GM12878 (cell line): Measurements from ENCODE around the gene ELOVL5. TPM values are rescaled to one million over a fixed set of nuclear protein-coding genes. Genes with fewer than 3 reads are reported as not detected.

ENCODE experiments used
- ATAC-seq: fragments of 200-7000 bp; cut with Tn5 transposase; 3 replicates; pipeline ENCODE4 v1.9.1; 2020; ENCODE audit warnings: mild to moderate bottlenecking, moderate library complexity
- BruUV-seq: library from RNA; stranded (reverse); fragments of 400-500 nt; replicated peaks from 2 replicates; lab custom pipeline; 2021; lab: Mats Ljungman, UMichigan
- CTCF ChIA-PET: fragments of 300-600 bp; sonication (Branson Sonifier 250); formaldehyde crosslinking; extraction: SDS; loops from one replicate; lab custom pipeline; 2021; ENCODE audit warnings: inconsistent platforms; lab: Yijun Ruan, JAX
- POLR2A ChIA-PET: fragments of 350-600 bp; formaldehyde crosslinking; extraction: SDS; loops from one replicate; lab custom pipeline; 2021; ENCODE audit warnings: inconsistent platforms; lab: Charles Lee
- RAD21 ChIA-PET: fragments of 300-600 bp; sonication (Branson Sonifier 250); formaldehyde crosslinking; loops from one replicate; lab custom pipeline; 2023; ENCODE audit warnings: antibody characterized with exemption; ENCODE audit not compliant: unreplicated experiment; lab: Charles Lee
- SMC1A ChIA-PET: fragments of 300-600 bp; sonication (Branson Sonifier 250); formaldehyde crosslinking; loops from one replicate; lab custom pipeline; 2023; ENCODE audit not compliant: unreplicated experiment, uncharacterized antibody; lab: Charles Lee
- DNase-seq: peaks from one replicate; pipeline ENCODE4 v3.0.0-alpha.2; 2011; ENCODE audit warnings: low read depth, low spot score
- FAIRE-seq: peaks from 3 replicates; lab custom pipeline; 2011; peaks lifted over from hg19 to GRCh38; lab: Jason Lieb, UNC
- H2AFZ ChIP-seq: 2 replicates; pipeline ENCODE4 v1.6.0; 2011; ENCODE audit warnings: low read depth, low read length, control low read depth; ENCODE audit not compliant: control insufficient read depth
- H3K27ac ChIP-seq: 2 replicates; pipeline ENCODE4 v1.5.1; 2011; ENCODE audit warnings: control low read depth; ENCODE audit not compliant: control insufficient read depth, insufficient read depth
- H3K27me3 ChIP-seq, 2 experiments: replicated peaks in 1 of 2; 2 replicates each; pipeline versions ENCODE4 v1.6.0 to v1.6.1; 2011; ENCODE audit warnings: low read length in 1 of 2; ENCODE audit not compliant: control insufficient read depth in 2 of 2, insufficient read depth in 2 of 2
- H3K36me3 ChIP-seq, 2 experiments: 2 replicates each; pipeline ENCODE4 v1.5.1; 2011; ENCODE audit warnings: low read length in 1 of 2; ENCODE audit not compliant: control insufficient read depth in 2 of 2, insufficient read depth in 2 of 2
- H3K4me1 ChIP-seq: 2 replicates; pipeline ENCODE4 v1.6.1; 2011; ENCODE audit warnings: mild to moderate bottlenecking, low read length, moderate library complexity, mixed read lengths; ENCODE audit not compliant: control insufficient read depth, insufficient read depth
- H3K4me2 ChIP-seq: 2 replicates; pipeline ENCODE4 v1.6.0; 2011; ENCODE audit warnings: control low read depth; ENCODE audit not compliant: control insufficient read depth, insufficient read depth
- H3K4me3 ChIP-seq: fragments of 200-600 bp; sonication (generic); 2 replicates; pipeline ENCODE4 v1.5.1; 2016
- H3K79me2 ChIP-seq: 2 replicates; pipeline ENCODE4 v1.6.0; 2011; ENCODE audit warnings: low read length; ENCODE audit not compliant: control insufficient read depth, insufficient read depth
- H3K9ac ChIP-seq: 2 replicates; pipeline ENCODE4 v1.8.0; 2011; ENCODE audit warnings: low read length, control low read depth, mixed read lengths; ENCODE audit not compliant: control insufficient read depth, insufficient read depth
- H3K9me3 ChIP-seq: replicated peaks from 3 replicates; pipeline ENCODE4 v1.5.1; 2011; ENCODE audit warnings: mild to moderate bottlenecking, low read length; ENCODE audit not compliant: control insufficient read depth, insufficient read depth
- H4K20me1 ChIP-seq: 2 replicates; pipeline ENCODE4 v1.6.0; 2011; ENCODE audit not compliant: control insufficient read depth, insufficient read depth
- NFXL1 ChIP-seq: fragments of 450-650 bp; IDR thresholded peaks from 2 replicates; pipeline ENCODE4 v1.6.1; 2017; ENCODE audit warnings: antibody characterized with exemption, mild to moderate bottlenecking, borderline replicate concordance
- RFX5 ChIP-seq: IDR thresholded peaks from 2 replicates; pipeline ENCODE4 v1.6.1; 2011; ENCODE audit warnings: low read depth, low read length, improper control_type of control experiment
- SREBF1 ChIP-seq: IDR thresholded peaks from 2 replicates; pipeline ENCODE4 v1.6.1; 2012; ENCODE audit warnings: mild to moderate bottlenecking, low read length
- STAT1 ChIP-seq: fragments of 450-650 bp; conservative IDR thresholded peaks from 2 replicates; pipeline ENCODE4 v1.6.1; 2014; ENCODE audit warnings: antibody characterized with exemption, mild to moderate bottlenecking
- TCF12 ChIP-seq: IDR thresholded peaks from 2 replicates; pipeline ENCODE4 v1.6.1; 2011; ENCODE audit warnings: low read depth, mild to moderate bottlenecking, low read length
- ZNF622 ChIP-seq: fragments of 450-650 bp; IDR thresholded peaks from 2 replicates; pipeline ENCODE4 v1.6.1; 2017; ENCODE audit warnings: mild to moderate bottlenecking, inconsistent platforms
- in situ Hi-C: fragments of 300-500 bp; cut with MboI; formaldehyde crosslinking; loops from 9 replicates; pipeline ENCODE4 v1.14.3; 2018; ENCODE audit warnings: mixed read lengths
- intact Hi-C: fragments of 100-400 bp; cut with micrococcal nuclease; formaldehyde crosslinking; loops from one replicate; pipeline ENCODE4 v1.14.2; 2022; ENCODE audit not compliant: unreplicated experiment
- polyA plus RNA-seq, 11 experiments: library from polyadenylated mRNA; depleted of rRNA in 4 of 11; unstranded in 6 of 11; stranded (reverse) in 5 of 11; fragments of >200 nt; fragmentation: Nextera tagmentation in 4 of 11; fragmentation: Illumina TruSeq in 1 of 11; extraction: Ambion mirVana in 4 of 11; extraction: Trizol in 1 of 11; gene quantifications; 1 replicate in 1 of 11; 2 replicates in 10 of 11; pipeline versions ENCODE4 v1.2.1 to v1.2.3, GENCODE V29; 2011 to 2016; ENCODE audit warnings: inconsistent platforms in 2 of 11, missing spikeins in 2 of 11, low read depth in 1 of 11
- total RNA-seq, 4 experiments: library from RNA; depleted of rRNA in 3 of 4; stranded (reverse); fragments of >200 nt in 3 of 4; fragmentation: Illumina TruSeq in 1 of 4; extraction: Trizol in 1 of 4; gene quantifications; 2 replicates each; pipeline versions ENCODE4 v1.2.1 to v1.2.3, GENCODE V29; 2013 to 2021
- TF ChIP-seq, protein P1 (sequence below): IDR thresholded peaks from 2 replicates; pipeline ENCODE4 v1.6.1; 2011; ENCODE audit warnings: borderline replicate concordance, low read depth, mild to moderate bottlenecking, moderate library complexity, mixed read lengths, low read length; ENCODE audit not compliant: insufficient read depth; ENCODE audit errors: extremely low read length
- TF ChIP-seq, protein P2 (sequence below): fragments of 450-650 bp; IDR thresholded peaks from 2 replicates; pipeline ENCODE4 v1.6.1; 2016; ENCODE audit warnings: mild to moderate bottlenecking, moderate library complexity, borderline replicate concordance
- TF ChIP-seq, protein P3 (sequence below): IDR thresholded peaks from 2 replicates; pipeline ENCODE4 v1.6.1; 2012; ENCODE audit warnings: low read depth, low read length, improper control_type of control experiment

ELOVL5 gene
- total and polyA plus RNA-seq, 10 of the 15 experiments (the other 5 are each of a cell fraction or from before 2014, with no cell fraction given): 156 to 241 (median 196) TPM

DNA sequence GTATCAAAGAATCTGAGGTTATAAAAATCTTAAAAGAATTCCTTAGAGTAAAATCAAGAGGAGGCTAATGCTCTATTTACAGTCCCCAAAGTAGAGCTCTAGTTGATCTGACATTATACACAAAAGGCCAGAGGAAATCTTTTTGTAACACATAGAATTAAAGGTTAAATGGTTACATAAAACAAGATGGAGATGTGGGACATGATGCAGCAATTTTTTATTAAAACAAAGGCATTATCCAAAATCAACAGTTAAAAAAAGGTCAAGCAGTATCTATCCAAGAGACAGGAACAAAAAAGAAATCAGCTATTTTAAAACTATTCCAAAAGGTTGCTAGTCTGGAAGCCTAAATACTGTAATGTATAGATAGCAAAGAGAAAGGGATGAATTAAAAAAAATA is 20.4 kb downstream of the ELOVL5 start:
- Histone ChIP-seq H3K4me2 (no peak overlapping the region), H3K27me3 (no peaks in the 10 kb centered on the region), H3K36me3 (peaks cover 0 to 4% of the 10 kb centered on the region in 2 experiments; a peak in 2 of 4 replicates), H3K9ac (no peak overlapping the region), H3K79me2 (peaks cover 73% of the 10 kb centered on the region)
- DNase-seq: no peak
- no TSS peak for BruUV-seq
- ChIA-PET CTCF (interaction anchor here (1.0 to 3.7 kb wide), 7 partner anchors 10 to 108 kb away, joined by 3 to 10 read pairs (median 3); no protein-coding TSS in a partner anchor), POLR2A (interaction anchor here (0.9 to 2.0 kb wide), 9 partner anchors 9 to 140 kb away, joined by 3 to 8 read pairs (median 4); partner anchors contain the start of gene ELOVL5), RAD21 (interaction anchor here (0.7 to 4.9 kb wide), 6 partner anchors 9 to 108 kb away, joined by 3 to 15 read pairs (median 4); no protein-coding TSS in a partner anchor), SMC1A (interaction anchor here (1.2 to 5.2 kb wide), 11 partner anchors 10 to 108 kb away, joined by 3 to 63 read pairs (median 6); no protein-coding TSS in a partner anchor)
- intact Hi-C loops: no loop called here
- FAIRE-seq: no peak
- TF ChIP-seq, protein P1, sequence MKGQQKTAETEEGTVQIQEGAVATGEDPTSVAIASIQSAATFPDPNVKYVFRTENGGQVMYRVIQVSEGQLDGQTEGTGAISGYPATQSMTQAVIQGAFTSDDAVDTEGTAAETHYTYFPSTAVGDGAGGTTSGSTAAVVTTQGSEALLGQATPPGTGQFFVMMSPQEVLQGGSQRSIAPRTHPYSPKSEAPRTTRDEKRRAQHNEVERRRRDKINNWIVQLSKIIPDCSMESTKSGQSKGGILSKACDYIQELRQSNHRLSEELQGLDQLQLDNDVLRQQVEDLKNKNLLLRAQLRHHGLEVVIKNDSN: no peak
- TF ChIP-seq STAT1 (no peak), TCF12 (no peak), ZNF622 (no peak), SREBF1 (no peak)
- TF ChIP-seq, all 136 proteins: peak for 0
- in situ Hi-C loops: no loop called here
- no peak for ATAC-seq
- Histone ChIP-seq H4K20me1 (no peaks in the 10 kb centered on the region), H3K9me3 (no peaks in the 10 kb centered on the region; the same call in 2 of the 3 replicates), H2AFZ (no peak overlapping the region), H3K4me3 (no peak overlapping the region), H3K4me1 (peaks cover 2% of the 10 kb centered on the region; the same call in 1 of the 2 replicates), H3K27ac (no peak overlapping the region)

DNA sequence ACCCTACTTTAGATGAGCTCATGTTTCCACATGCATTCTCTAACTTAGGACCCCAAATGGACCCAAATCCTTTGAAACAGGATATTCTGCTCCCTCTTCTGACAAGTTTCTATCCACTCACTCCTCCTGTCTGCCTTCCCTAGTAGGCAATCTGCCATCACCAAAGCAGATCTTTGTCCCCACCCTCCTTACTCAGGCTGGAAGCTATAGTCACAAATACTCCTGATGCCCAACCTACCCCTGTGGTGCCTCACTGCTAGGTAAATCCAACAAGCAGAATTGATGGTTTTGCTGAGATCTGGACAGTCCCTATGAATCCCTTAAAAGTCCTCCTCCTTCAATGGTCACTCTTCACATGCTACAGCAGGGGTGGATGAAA is 21.7 kb downstream of the ELOVL5 start:
- intact Hi-C loops: no loop called here
- Histone ChIP-seq H4K20me1 (no peaks in the 10 kb centered on the region), H3K9me3 (no peaks in the 10 kb centered on the region; the same call in 2 of the 3 replicates), H3K79me2 (peaks cover 72% of the 10 kb centered on the region), H3K4me3 (no peak overlapping the region), H3K27me3 (no peaks in the 10 kb centered on the region), H3K36me3 (0 out of 4 replicates have a peak, but pooled peaks cover 0 to 1% of the 10 kb centered on the region in 2 experiments), H3K4me2 (no peak overlapping the region), H3K9ac (no peak overlapping the region), H3K4me1 (peaks cover 2% of the 10 kb centered on the region; the same call in 1 of the 2 replicates), H2AFZ (no peak overlapping the region), H3K27ac (no peak overlapping the region)
- ATAC-seq (no peak; the same call in 2 of the 3 replicates), FAIRE-seq (no peak), DNase-seq (no peak)
- CTCF ChIA-PET: no interaction called here
- RAD21 ChIA-PET: interaction anchor here (0.6 to 4.9 kb wide), 4 partner anchors 10 to 96 kb away, joined by 3 to 15 read pairs (median 4); no protein-coding TSS in a partner anchor
- in situ Hi-C loops: no loop called here
- BruUV-seq: no TSS peak
- SMC1A ChIA-PET: interaction anchor here (1.5 to 5.2 kb wide), 5 partner anchors 8 to 23 kb away, joined by 3 to 23 read pairs (median 6); no protein-coding TSS in a partner anchor
- POLR2A ChIA-PET: interaction anchor here (1.4 to 1.6 kb wide), 3 partner anchors 10 to 17 kb away, joined by 3 to 4 read pairs (median 4); no protein-coding TSS in a partner anchor
- TF ChIP-seq NFXL1 (no peak), RFX5 (no peak)
- TF ChIP-seq, protein P2, sequence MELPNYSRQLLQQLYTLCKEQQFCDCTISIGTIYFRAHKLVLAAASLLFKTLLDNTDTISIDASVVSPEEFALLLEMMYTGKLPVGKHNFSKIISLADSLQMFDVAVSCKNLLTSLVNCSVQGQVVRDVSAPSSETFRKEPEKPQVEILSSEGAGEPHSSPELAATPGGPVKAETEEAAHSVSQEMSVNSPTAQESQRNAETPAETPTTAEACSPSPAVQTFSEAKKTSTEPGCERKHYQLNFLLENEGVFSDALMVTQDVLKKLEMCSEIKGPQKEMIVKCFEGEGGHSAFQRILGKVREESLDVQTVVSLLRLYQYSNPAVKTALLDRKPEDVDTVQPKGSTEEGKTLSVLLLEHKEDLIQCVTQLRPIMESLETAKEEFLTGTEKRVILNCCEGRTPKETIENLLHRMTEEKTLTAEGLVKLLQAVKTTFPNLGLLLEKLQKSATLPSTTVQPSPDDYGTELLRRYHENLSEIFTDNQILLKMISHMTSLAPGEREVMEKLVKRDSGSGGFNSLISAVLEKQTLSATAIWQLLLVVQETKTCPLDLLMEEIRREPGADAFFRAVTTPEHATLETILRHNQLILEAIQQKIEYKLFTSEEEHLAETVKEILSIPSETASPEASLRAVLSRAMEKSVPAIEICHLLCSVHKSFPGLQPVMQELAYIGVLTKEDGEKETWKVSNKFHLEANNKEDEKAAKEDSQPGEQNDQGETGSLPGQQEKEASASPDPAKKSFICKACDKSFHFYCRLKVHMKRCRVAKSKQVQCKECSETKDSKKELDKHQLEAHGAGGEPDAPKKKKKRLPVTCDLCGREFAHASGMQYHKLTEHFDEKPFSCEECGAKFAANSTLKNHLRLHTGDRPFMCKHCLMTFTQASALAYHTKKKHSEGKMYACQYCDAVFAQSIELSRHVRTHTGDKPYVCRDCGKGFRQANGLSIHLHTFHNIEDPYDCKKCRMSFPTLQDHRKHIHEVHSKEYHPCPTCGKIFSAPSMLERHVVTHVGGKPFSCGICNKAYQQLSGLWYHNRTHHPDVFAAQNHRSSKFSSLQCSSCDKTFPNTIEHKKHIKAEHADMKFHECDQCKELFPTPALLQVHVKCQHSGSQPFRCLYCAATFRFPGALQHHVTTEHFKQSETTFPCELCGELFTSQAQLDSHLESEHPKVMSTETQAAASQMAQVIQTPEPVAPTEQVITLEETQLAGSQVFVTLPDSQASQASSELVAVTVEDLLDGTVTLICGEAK: no peak
- TF ChIP-seq, protein P3, sequence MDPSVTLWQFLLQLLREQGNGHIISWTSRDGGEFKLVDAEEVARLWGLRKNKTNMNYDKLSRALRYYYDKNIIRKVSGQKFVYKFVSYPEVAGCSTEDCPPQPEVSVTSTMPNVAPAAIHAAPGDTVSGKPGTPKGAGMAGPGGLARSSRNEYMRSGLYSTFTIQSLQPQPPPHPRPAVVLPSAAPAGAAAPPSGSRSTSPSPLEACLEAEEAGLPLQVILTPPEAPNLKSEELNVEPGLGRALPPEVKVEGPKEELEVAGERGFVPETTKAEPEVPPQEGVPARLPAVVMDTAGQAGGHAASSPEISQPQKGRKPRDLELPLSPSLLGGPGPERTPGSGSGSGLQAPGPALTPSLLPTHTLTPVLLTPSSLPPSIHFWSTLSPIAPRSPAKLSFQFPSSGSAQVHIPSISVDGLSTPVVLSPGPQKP: no peak
